PC-3 (cell line): ENCODE results near the gene TDRD7.

Experiments used
- CTCF ChIP-seq: fragments of 300-600 bp; sonication (generic); conservative IDR thresholded peaks from 2 replicates; pipeline ENCODE4 v1.5.1; 2017; ENCODE audit warnings: antibody characterized with exemption, low read depth, mild to moderate bottlenecking, low read length
- EZH2 ChIP-seq: fragments of 300-600 bp; sonication (generic); IDR thresholded peaks from one replicate; pipeline ENCODE4 v1.6.1; 2017; ENCODE audit warnings: antibody characterized with exemption, mild to moderate bottlenecking, low read length; ENCODE audit not compliant: unreplicated experiment

GRCh38 chr9:97478301-97478981 is 66.5 kb downstream of the TDRD7 start:
- no peak for TF ChIP-seq CTCF
- TF ChIP-seq EZH2: no peak
